H1 (cell line): ENCODE data around the gene RYR3.

Experiments used
- BRCA1 ChIP-seq: IDR thresholded peaks from 2 replicates; pipeline ENCODE4 v1.6.1; 2012; ENCODE audit warnings: low read depth, low read length, improper control_type of control experiment
- CBX5 ChIP-seq: fragments of 300-800, 300-1000 bp; sonication (generic); IDR thresholded peaks from 2 replicates; pipeline ENCODE4 v1.7.1; 2016; ENCODE audit warnings: antibody characterized with exemption, low read length, low read depth
- CTCF ChIP-seq, 3 experiments: IDR thresholded peaks; 1 replicate in 2 of 3; 2 replicates in 1 of 3; pipeline versions ENCODE4 v1.5.1 to v1.6.1; 2011; ENCODE audit warnings: low read length in 3 of 3, mild to moderate bottlenecking in 3 of 3, inconsistent platforms in 2 of 3, low read depth in 1 of 3, moderate library complexity in 1 of 3; ENCODE audit not compliant: insufficient read depth in 1 of 3; ENCODE audit errors: control extremely low read depth in 1 of 3
- POLR2A ChIP-seq, 2 experiments: IDR thresholded peaks; 1 replicate in 1 of 2; 2 replicates in 1 of 2; pipeline ENCODE4 v1.6.1; 2011; ENCODE audit warnings: low read depth in 2 of 2, low read length in 2 of 2, mild to moderate bottlenecking in 2 of 2; ENCODE audit errors: control extremely low read depth in 1 of 2
- RAD21 ChIP-seq, 2 experiments: IDR thresholded peaks in 1 of 2; conservative IDR thresholded peaks in 1 of 2; 2 replicates each; pipeline ENCODE4 v1.6.1; 2011; ENCODE audit warnings: low read depth in 2 of 2, low read length in 2 of 2, improper control_type of control experiment in 1 of 2, inconsistent platforms in 1 of 2, mild to moderate bottlenecking in 1 of 2, moderate library complexity in 1 of 2
- RNF2 ChIP-seq: fragments of 200-900, 300-1000 bp; sonication (generic); IDR thresholded peaks from 2 replicates; pipeline ENCODE4 v1.7.1; 2016; ENCODE audit warnings: borderline replicate concordance, low read depth, mild to moderate bottlenecking, antibody characterized with exemption, low read length; ENCODE audit not compliant: poor library complexity, severe bottlenecking; ENCODE audit errors: missing control alignments
- TAF7 ChIP-seq: optimal IDR thresholded peaks from 2 replicates; pipeline ENCODE3; 2011; ENCODE audit warnings: low read depth, mild to moderate bottlenecking, inconsistent platforms, low read length, moderate library complexity, borderline replicate concordance
- ZNF274 ChIP-seq: IDR thresholded peaks from 2 replicates; pipeline ENCODE4 v1.7.0; 2012; ENCODE audit warnings: low read length, borderline replicate concordance; ENCODE audit errors: extremely low read depth

GRCh38 chr15:33730815-33731214, 420.0 kb downstream of the RYR3 start:
- TF ChIP-seq ZNF274: no peak
- TF ChIP-seq CTCF (IDR thresholded peaks at IDR 0.05; ENCODE audit: control extremely low read depth in 1 of 3, insufficient read depth in 1 of 3, low read depth in 1 of 3, low read length in 3 of 3): no peak
- TF ChIP-seq POLR2A (IDR thresholded peaks at IDR 0.05; ENCODE audit: control extremely low read depth in 1 of 2, low read depth in 2 of 2, low read length in 2 of 2): no peak
- no peak for TF ChIP-seq RAD21 (IDR thresholded peaks at IDR 0.05 in 1 of 2, conservative IDR thresholded peaks at IDR 0.05 in 1 of 2; ENCODE audit: low read depth in 2 of 2, low read length in 2 of 2)
- TF ChIP-seq TAF7: no peak
- no peak for TF ChIP-seq BRCA1
- TF ChIP-seq RNF2: no peak
- no peak for TF ChIP-seq CBX5
